Retina (tissue), 1 donor: ENCODE measurements around the gene MARK1.

ENCODE experiments used
- DNase-seq: peaks from one replicate; pipeline ENCODE4 v3.0.0-alpha.2; 2016

MARK1 gene

DNA sequence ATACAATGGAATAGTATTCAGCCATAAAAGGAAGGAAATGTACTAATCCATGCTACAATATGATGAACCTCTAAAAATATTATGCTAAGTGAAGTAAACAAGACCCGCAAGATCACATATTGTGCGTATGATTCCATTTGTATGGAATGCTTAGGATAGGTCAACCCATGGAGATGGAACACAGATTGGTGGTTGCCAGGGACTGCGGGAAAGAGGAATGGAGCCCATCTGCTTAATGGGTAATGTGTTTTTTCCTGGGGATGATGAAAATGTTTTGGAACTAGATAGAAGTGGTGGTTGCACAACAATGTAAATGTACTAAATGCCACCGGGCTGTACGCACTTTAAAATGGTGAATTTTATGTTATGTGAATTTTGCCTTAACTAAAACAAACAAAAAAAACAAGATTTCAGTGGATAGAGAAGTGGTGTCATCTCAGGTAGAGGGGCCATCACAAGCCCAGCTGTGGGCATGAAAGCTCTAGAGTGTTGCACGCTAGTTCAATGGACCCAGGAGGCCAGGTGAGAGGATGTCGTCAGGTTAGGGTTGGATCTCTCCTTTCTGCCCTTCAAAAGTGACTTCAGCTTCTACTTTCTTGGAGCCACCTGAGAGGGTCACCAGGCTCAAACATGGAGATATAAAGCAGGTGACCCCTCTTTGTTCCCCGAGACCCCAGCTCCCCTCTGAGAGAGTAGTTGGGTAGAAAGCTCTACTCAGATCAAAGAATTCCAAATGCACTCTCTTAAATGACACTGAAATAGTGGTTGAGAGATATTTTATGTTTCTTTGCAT is 164.7 kb downstream of the MARK1 start:
- DNase-seq = no peak

DNA sequence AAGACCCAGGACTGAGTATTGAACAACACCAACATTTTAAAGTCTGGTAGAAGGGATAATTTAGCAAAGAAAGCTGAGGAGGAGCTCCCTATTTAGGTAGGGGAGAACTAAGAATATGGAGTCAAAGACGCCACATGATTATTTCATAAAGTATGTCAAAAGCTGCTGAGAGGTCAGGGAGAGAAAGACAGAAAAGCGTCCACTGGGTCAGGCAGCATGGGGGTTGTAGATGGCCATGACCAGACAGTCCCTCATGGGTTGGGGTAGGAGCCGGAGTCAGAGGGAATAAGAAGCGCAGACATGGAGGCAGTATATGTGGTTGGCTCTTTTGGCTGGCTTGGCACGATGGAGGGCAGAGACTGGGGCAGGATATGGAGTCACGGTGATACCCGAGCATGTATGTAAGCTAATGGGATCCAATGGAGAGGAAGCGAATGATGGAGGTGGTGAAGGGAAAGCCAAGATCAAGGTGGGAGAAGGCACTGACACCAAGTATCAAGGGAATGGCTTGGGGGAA is 167.0 kb downstream of the MARK1 start:
- DNase-seq = no peak

DNA sequence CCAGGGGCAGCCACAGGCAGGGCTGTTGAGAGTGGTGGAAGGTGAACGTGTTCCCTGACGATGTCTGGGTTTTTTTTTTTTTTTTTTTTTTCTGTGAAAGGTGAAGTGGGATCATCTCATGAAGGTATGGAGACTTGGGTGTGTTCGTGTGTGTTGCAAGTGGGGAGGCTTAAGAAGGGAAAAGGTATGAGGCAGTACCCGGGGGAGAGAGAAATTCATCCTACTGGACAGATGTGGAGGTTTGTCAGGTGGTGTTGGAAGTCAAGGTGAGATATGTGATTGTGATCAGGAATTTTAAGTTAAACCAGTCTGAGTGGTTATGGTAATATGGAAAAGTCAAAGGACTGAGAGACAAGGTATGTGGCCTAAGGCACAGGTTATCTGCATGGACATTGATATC is 167.5 kb downstream of the MARK1 start:
- DNase-seq = no peak

DNA sequence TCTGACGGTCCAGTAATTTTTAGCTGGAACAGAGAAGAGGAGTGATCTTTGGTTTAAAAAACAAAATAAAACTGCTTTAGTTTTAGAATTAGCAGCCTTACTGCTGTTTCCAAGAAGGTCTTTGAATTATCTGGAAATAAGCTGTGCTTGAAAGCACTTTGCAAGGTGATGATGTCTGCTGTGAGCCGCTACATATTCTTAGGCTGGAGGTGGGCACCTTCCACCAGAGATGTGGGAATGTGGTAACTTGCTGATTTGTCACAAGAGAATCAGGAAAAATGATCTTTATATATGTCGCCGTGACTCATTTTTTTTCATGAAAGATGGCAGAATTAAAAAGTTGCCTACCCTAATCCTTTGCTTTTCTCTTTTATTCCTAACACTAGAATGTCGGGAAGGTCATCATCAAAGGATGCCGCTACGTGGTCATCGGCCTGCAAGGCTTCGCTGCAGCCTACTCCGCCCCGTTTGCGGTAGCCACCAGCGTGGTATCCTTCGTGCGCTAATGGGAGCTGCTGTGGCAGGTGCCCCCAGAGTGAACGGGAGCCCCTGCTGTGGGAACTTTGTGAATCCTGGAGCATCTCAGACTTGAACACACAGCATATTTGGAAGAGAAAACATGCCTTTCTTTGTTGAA is 168.4 kb downstream of the MARK1 start:
- no peak for DNase-seq

DNA sequence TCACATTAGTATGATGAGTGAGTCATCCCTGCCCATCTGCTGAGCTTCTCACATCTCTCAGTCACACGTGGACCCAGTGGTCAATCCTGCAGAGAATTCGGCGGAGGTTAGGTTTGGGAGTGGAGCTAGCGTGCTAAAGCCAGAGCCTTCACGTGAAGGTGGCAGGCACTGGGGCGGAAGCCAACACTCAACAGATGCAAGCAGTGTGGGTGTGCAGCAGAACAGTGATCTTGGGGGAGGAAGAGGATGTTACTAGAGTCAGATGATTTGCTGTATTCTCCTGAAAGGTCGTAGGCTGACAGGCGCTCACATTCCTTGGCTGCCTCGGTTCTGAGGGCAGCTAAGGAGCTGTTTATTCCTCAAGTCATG is 168.9 kb downstream of the MARK1 start:
- no peak for DNase-seq

DNA sequence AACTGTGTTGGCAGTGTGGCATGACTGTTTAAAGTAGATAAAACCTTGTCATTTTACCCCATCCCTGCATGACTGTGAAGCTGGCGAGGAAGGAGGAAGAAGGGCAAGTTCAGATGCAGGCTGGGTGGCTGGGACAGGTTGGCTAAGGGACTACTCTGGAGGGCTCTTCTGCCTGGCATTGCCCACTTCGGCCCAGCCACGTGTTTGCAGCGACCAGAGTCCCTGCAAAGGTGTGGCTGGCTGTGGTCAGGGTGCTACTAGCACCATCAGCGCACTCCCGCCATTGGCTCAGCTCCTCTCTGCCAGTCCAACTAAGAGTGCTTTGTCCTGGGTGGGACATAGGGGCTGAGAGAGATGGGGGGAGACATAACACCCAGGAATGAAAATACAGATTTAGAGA is 169.4 kb downstream of the MARK1 start:
- no peak for DNase-seq

DNA sequence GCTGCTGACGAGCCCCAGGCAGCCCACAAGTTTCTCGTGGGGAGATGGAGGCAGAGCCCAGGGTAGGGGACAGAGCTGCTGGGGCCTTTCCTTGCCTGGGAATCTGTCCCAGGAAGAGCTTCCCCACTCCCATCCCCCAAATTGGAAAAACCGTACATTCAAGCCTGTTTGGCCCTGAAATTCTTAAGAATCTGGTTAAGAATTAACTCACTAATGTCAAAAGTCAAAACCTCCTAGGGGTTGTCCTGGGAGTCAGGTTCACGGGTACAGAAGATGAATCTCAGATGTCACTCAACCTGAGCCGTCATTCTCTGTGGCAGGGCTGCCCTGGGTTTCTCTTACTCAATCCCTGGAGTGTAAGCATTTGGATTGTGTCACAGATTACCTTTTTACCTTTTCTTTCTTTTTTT is 170.7 kb downstream of the MARK1 start:
- no peak for DNase-seq

DNA sequence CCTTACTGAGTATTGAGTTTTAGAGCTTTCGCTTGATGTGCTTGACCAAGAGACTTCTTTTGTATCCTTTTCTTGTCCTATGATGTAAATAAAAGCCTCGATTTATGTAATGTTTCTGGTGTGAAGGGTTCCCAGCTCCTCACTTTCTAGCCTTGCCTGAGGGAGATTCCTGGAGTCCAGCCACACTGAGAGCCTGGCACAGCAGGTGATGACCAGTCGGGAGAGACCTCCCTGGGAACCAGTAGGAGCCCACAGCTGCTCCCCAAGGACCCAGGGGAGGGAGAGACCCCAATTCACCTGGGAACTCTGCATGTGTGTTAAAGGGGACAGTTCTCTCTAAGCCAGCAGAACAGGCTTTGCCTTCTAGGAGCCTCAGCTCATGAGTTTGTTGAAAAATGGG is 171.1 kb downstream of the MARK1 start:
- DNase-seq = no peak

DNA sequence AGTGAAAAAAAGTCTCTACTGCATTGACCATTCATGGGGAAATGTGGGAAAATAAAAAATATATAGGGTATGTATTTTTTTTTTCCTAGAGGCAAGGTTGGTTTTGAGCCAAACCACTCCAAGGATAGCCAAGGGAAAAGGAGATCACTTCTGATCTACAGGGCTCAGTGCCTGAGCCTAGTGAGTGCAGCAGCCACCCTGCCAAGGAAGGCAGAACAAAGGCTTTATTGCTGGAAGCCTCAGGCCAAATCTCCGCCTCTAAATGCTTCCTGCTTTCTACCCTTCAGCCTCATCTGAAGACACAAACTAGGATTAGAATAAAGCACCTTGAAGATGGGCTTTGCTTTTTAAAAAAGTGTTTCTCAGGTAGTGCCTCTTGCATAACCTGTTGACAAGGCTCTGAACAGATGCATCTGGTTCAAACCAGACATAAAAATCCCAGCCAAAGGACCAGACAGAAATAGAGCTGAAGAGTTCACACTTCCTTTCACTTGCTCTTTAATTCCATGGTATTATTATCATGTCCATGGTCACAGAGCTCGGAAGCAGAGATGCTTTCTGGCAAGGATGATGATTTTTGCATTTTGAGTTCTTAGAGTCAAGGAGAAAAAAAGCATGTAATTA is 172.7 kb downstream of the MARK1 start:
- peak; percentile 19 for DNase-seq

DNA sequence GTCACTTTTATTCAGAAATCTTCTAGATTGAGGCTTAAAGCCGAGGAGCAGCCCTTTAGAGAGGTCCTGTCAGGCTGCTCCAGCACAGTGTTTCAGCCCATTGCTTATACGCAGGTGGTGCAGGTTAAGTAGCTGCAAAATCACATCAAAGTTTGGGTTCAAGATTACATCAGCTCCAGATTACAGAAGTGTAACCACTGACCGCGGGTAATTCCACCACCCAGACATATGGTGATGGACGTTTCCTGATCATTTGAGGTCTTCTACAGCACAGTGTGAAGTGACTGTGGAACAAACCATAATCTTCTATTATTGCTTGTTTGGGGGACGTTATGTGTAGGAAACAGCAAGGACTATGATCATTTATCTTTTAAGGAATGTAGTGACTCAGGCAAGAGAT is 174.0 kb downstream of the MARK1 start:
- DNase-seq = no peak

DNA sequence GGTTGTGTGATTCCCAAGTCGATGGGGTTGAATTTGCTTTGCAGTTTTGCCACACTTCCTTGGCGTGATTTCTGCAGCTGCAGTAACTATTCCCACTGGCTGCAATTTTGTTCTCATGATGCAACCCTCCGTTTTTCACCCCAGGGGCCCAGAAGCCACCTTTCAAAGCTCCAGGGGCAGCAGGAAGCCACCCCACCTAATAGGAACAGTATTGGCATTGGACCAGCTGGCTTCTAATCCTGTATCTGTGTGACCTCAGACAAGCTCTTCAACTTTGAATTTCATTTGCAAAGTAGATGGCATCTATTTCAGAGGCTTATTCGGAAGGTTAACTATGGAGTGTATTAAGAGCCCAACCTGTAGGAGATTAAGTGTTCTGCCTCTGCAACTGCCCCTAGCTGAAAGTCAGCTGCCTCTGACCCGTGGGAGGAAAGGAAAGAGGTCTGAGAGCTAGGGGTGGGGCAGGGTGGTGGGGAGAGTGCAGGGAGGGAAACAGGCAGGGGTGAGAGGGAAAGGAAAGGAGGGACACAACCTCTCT is 174.9 kb downstream of the MARK1 start:
- DNase-seq = no peak

DNA sequence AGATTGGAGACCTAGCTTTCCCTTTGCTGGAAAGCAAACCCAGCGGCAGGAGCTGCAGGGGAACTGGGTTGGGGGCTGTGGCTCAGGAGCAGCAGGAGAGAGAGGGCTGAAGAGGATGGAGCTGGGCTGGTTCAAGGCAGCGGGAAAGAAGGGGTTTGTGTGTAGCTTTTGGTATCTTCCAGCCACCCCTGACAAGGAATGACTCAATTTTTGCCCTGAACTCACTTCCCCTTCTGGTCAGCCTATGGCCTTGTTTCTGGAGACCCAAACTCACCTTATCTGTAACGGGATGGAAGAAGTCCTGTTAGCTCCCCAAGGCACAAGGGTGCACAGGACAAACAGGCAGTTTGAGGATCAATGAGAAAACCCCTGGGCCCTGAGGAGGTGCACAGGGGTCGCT is 175.4 kb downstream of the MARK1 start:
- DNase-seq = no peak

DNA sequence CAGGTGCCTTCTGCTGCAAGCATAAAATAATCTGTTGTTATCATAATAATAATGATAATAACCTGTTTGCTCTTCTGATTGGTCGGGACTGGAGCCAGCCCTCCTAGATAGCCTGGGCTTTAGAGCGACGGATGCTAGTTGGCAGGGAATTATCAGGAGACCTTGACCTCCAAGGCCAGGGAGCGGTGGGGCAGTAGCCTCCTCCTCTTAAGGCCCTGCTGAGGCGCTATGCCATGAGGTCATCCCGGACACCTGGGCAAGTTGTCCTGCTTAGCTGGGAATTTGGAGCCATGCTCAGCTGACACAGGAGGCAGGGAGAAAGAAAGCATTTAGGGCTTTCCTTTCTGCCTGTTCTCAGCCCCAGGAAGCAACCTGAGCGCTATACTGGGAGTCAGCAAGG is 177.8 kb downstream of the MARK1 start:
- no peak for DNase-seq

DNA sequence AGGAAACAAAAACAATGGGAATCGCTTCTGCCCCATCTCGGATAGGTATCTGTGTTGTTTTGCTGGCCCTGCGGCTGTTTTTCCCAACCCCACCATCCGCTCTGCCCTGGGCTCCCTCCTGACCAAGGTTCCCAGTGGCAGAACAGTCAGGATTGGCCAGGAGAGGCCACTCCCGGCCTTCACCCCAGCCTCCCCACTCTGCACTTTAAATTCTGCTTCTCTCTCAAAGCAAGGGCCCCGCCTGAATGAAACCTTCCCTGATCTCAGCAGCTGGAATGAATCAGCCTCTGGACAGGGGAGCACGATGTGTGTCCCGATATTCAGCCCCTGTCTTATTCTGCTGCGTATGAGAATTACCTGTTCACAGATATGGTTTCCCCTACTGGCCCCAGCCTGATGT is 178.5 kb downstream of the MARK1 start:
- no peak for DNase-seq

DNA sequence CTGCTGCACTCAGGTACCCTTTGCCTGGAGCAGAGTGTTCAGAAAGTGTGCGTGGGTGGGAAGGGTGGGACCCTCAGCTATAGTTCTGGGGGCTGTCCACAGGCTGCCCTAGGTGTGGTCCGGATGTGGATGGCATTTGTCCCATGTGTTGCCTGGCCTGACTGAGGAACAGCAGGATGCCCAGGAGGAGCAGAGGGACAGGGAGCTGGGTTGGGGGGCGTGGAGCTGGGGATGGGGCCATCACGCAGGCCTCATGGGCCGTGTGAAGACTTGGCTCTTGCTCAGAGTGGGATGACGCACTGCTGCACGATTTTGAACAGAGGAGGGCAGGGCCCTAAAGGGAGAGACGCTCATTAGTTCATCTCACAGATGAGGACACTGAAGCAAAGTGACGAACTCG is 179.2 kb downstream of the MARK1 start:
- DNase-seq = no peak

DNA sequence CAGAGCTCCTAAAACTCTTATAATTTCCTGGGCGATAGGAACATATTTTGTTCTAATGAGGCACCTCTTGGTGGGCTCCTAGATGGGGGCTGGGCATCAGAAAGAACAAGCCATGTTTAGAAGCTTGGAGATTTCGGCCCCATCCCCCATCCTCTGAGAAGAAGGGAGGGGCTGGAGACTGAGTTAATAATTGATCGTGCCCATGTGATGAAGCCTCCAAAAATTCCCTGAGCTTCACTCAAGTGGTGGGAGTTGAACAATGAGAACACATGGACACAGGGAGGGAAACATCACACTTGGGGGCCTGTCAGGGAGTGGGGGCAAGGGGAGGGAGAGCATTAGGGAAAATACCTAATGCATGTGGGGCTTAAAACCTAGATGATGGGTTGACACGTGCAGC is 180.3 kb downstream of the MARK1 start:
- no peak for DNase-seq

DNA sequence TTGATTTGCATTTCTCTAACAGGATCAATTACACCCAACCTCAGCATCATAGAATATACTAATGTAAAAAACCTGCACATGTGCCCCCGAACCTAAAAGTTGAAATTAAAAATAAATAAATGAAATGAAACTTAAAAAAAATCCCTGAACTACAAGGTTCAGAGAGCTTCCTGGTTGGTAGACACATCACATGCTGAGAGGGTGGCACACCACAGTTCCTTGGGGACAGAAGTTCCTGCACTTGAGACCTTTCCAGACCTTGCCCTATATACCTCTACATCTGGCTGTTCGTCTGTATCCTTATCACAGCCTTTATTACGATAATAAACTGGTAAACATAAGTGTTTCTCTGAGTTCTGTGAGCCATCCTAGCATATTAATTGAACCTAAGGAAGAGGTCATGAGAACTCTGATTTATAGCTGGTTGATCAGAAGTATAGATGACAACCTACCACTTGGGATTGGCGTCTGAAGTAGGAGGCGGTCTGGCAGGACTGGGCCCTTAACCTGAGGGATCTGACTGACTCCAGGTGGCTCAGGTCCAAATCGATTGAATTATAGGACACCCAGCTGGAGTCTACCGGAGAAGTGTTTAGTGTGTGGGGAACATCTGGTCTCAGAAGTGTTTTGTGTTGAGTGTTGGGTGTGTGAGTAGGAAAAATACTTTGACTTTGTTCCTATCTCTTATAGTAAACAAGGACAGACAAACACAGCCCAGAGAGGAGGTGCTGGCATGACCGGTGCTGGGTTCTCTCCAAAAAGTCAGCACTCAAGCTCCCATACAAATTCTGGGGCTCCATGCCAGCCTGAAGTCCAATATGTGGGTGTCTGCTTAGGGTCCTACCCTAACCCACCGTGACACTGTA is 181.2 kb downstream of the MARK1 start:
- no peak for DNase-seq

DNA sequence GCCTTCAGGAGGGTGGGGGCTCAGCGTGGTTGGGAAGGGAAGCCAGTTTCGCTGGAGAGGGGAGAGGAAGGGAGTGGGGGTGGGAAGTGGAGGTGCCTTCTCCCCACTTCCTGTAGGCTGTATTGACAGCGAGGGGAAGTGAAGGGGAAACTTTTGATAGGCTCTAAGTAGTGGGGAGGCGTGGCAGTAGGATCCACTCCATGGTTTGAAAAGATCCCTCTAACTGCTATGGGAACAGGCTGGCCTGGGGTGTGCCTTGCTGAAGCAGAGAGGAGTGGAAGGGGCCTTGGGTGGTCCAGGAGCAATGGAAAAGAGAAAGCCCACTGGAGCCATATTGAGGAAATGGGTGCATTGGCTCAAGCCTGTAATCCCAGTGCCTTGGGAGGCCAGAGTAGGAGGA is 182.4 kb downstream of the MARK1 start:
- no peak for DNase-seq

DNA sequence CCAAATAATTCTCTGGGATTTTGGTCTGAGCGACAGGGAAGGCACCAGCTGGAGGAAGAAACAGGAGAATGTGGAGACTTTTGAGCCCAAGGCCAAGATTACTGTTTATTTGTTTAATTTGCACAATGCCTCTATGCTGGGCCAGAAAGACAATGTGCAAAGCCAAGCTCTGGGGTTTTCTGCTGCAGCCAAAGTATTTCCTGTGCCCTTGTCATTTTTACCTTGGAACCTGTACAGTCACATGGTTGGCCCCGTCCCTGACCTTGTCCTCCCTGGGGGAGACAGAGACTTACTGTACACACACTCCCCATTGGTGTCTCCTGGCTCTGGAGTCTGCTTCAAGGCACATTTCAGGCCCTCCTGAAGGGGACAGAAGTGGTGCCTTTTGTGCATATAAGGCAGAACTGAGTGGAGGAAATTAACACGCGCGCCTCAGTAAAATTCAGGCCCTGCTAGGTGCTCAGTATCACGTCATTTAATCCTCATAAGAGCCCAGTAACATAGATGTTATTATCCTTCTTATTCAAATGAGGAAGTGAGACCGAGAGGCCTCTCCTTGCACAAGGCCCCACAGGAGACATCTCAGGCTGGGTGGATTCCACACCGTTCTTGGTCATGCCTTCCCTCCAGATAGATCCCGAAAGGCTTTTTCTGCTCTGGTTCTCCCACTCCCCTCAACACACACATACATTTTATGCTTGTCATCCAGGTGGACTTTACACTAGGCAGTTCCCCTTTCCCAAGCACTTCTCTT is 183.3 kb downstream of the MARK1 start:
- no peak for DNase-seq
